HL-60/S4 treated with phorbol 12-myristate 13-acetate at 8.2 ng/mL for 4 days and 3 days (cell line): ENCODE data around the gene NT5C.
"Not testable (repeated sequence)": the region's sequence is repeated elsewhere in the genome, so short reads cannot be mapped to it uniquely, and the experiment has no call there.

ENCODE experiments used
- in situ Hi-C: fragments of 300-500 bp; cut with MboI; formaldehyde crosslinking; loops from 2 replicates; pipeline ENCODE4 v1.15.0; 2022; ENCODE audit warnings: low sequenced_read_pairs

NT5C gene

DNA sequence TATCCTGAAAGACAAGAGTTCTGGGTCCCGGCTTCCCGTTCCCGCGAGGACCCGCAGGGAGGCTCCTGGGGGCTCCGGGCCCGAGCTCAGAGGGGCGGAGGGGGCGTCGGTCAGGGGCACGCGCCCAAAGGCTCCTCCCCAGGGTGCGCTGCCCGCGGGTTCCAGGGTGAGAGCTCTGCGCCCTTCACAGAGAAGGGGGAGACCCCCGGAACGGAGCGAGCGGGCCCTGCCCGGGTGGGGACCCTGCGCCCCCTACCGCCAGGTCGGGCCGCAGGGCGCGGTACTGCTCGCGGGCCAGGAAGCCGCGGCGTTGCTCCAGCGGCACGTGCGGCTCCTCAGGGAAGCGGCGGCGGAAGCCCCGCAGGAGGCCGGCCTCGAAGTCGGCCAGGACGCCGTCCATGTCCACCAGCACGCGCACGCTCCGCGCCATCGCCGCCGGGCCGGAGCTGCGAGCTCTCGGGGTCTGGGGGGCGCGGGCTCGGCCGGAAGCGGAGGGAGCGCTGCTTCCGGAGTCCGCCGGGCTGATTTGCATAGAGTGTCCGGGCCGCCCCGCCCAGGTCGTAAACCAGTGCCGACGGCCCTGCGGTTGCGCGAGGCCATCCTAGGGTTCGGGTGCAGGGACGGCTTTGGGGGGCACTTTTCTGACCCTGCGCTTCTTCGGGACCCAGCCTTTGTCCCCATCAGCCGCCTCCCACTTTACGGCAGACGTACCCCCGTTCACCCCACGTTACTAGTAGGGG, at the start of gene NT5C:
TSS of gene NT5C (minus strand) at position 465 of the 740 bp plus-strand sequence. CDS start at position 430, 35 bp downstream.
- in situ Hi-C loops, result no loop called here

DNA sequence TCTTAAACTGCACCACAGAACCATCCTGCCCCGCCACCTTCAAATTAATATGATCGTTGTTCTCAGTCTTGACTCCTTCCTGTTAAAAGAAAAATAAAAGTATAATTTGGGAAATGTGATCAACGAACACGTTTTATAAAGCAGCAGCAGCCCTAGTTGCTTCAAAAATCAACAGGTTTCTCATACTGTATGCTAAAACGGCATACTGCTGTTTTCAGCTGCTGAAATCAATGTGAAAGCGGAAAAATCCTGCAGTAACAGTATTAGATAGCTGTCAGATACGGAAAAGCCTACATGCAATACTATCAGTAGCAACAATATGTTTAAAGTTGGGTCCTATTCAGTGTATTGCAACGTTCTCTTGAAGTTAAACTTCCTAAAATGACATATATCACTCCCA, 49.6 kb upstream of the NT5C start:
- in situ Hi-C loops, result no loop called here

DNA sequence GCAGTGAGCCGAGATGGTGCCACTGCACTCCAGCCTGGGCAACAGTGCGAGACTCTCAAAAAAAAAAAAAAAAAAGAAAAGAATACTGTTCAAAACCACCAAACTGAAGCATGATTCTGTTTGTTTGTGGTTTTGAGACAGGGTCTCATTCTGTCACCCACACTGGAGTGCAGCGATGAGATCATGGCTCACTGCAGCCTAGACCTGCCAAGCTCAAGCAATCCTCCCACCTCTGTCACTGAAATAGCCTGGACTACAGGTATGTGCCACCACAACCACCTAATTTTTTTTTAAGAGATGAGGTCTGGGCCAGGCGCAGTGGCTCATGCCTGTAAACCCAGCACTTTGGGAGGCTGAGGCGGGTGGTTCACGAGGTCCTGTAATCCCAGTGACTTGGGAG, 46.9 kb upstream of the NT5C start:
- in situ Hi-C loops, result no loop called here

DNA sequence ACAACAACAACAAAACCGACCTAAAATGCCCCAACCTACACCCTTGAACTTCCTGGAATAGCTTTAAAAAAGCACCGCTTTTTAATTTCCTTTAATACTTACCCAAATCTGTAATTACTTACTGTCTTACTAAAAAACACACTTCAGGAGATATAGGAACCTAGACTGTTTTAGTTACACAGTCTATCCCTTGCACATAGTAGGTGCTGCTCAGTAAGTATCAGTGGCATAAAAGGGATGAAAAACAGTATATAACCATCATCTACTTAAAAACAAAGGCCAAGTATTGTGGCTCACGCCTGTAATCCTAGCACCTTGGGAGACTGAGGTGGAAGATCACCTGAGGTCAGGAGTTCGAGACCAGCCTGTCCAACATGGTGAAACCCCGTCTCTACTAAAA, 45.1 kb upstream of the NT5C start:
- in situ Hi-C loops, result no loop called here

DNA sequence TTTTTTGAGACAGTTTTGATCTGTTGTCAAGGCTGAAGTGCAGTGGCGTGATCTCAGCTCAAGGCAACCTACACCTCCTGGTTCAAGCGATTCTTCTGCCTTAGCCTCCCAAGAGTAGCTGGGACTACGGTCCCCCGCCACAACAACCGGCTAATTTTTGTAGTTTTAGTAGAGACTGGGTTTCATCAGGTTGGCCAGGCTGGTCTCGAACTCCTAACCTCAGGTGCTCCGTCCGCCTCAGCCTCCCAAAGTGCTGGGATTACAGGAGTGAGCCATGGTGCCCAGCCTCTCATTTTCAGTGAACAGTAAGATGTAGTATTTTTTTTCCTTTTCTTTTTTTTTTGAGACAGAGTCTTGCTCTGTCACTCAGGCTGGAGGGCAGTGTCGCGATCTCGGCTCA, 43.5 kb upstream of the NT5C start:
- in situ Hi-C loops, result no loop called here

DNA sequence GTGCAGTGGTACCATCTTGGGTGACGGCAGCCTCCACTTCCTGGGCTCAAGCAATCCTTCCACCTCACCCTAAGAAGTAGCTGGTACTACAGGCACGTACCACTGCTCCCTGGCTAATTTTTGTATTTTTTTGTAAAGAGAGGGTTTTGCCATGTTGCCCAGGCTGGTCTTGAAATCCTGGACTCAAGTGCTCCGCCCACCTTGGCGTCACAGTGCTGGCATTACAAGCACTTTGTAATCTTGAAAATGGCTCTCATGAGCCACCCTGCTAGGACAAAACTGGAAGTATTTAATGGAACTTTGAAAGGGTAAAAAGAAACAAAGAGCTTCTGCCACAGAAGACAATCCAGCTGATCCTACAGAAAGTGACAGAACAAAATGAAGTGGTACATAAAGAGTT, 42.0 kb upstream of the NT5C start:
- in situ Hi-C loops, result no loop called here

DNA sequence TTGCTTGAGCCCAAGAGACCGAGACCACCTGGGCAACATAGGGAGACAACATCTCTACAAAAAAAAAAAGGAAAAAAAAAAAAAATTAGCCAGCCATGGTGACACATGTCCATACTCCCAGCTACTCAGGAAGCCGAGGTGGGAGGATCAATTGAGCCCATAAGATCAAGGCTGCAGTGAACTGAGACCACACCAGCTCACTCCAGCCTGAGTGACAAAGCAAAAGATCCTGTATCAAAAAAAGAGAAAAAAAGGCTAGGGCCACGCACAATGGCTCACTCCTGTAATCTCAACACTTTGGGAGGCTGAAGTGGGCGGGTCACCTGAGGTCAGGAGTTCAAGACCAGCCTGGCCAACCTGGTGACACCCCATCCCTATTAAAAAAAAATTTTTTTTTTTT, 37.5 kb upstream of the NT5C start:
- in situ Hi-C loops, result no loop called here

DNA sequence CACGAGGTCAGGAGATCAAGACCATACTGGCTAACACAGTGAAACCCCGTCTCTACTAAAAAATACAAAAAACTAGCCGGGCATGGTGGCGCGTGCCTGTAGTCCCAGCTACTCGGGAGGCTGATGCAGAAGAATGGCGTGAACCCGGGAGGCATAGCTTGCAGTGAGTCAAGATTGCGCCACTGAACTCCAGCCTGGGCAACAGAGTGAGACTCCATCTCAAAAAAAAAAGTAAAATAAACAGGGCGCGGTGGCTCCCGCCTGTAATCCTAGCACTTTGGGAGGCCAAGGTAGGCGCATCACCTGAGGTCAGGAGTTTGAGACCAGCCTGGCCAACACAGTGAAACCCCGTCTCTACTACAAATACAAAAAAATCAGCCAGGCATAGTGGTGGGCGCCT, 33.1 kb upstream of the NT5C start:
- in situ Hi-C loops, result not testable (repeated sequence)

DNA sequence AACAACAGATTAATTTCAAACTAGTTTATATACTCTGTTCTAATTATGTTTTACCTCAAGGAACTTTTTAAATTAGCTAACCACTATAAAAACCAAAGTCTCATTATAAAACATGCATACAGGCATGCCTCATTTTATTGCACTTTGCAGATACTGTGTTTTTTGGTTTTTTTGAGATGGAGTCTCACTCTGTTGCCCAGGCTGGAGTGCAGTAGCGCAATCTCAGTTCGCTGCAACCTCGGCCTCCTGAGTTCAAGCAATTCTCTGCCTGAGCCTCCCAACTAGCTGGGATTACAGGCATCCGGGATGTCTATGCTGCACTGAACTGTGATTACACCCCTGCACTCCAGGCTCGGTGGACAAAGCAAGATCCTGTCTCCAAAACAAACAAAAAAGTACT, 31.5 kb upstream of the NT5C start:
- in situ Hi-C loops, result no loop called here

DNA sequence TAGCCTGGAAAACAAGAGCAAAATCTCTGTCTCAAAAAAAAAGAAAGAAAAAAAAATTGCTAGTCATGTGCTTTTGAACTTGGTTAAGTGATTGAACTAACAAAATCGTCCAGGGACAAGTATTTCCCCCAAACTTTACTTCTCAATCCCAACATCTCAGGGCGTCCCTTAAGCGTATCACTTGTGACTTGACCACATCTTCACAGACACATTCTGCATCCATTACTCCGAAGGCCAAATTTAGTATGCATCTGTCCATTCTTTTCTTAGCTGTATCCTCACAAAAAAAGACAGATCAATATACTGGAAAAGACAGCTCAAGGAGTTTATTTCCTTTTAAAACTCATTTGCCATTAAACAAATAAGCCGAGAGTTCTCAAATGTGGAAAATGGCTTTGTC, 28.7 kb upstream of the NT5C start:
- in situ Hi-C loops, result no loop called here

DNA sequence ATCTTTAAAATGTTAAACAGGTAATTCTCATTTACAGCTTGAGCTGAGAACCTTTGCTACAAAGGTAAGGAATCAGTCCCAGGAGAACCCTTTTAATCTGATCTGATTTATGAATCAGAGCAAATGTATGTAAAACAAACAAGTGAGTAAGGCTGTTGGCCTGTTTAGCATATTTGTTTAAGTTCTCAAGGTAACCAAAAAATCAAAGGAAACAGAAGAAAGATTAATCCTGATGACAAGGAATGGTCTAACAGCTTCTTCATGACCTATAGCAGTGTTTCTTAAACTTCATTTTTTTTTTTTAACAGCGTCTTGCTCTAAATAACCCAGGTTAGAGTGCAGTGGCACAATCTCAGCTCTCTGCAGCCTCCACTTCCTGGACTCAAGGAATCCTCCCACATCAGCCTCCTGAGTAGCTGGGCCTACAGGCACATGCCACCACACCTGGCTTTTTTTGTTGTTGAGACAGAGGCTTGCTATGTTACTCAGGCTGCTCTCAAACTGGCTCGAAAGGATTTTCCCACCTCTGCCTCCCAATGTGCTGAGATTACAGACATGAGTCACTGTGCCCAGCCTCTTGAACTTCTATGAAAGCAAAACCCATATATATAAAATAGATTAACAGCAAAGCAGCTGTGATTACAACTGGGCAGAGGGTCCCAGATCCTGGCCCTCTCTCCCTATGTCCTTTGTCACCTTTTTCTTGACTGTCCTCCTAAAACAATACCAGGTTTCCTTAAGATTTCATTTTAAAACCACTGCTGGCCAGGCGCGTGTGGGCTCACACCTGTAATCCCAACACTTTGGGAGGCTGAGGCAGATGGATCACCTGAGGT, 27.9 kb upstream of the NT5C start:
- in situ Hi-C loops, result no loop called here

DNA sequence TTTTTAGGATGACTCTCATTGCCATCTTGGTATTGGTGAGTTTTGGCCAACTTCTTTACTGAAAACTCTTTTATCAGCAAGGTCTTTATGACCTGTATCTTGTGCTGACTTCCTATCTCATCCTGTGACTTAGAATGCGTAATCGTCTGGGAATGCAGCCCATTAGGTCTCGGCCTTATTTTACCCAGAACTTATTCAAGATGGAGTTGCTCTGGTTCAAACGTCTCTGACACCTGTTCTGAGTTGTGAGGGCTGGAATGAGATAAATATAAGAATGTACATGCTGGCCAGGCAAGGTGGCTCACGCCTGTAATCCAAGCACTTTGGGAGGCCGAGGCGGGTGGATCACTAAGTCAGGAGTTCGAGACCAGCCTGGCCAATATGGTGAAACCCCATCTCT, 26.9 kb upstream of the NT5C start:
- in situ Hi-C loops, result not testable (repeated sequence)

DNA sequence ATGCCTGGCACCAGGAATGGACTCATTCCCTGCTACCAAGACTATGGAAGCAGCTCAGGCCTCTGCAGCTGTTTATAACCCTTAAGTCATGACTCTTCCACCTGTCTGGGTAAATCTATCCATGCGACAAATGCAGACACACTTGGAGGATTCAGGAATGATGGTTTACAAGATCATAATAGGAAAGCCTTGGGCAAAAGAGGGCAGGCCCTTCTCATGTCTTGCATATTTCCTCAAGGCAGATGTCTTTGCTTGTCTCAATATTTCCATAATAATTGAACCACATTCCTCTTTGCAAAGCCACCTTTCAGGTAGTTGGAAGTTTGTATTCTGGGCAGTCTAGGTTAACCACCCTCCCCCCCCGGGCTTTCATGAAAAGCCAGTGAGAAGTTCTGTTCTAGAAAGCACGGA, 23.7 kb upstream of the NT5C start:
- in situ Hi-C loops, result no loop called here

DNA sequence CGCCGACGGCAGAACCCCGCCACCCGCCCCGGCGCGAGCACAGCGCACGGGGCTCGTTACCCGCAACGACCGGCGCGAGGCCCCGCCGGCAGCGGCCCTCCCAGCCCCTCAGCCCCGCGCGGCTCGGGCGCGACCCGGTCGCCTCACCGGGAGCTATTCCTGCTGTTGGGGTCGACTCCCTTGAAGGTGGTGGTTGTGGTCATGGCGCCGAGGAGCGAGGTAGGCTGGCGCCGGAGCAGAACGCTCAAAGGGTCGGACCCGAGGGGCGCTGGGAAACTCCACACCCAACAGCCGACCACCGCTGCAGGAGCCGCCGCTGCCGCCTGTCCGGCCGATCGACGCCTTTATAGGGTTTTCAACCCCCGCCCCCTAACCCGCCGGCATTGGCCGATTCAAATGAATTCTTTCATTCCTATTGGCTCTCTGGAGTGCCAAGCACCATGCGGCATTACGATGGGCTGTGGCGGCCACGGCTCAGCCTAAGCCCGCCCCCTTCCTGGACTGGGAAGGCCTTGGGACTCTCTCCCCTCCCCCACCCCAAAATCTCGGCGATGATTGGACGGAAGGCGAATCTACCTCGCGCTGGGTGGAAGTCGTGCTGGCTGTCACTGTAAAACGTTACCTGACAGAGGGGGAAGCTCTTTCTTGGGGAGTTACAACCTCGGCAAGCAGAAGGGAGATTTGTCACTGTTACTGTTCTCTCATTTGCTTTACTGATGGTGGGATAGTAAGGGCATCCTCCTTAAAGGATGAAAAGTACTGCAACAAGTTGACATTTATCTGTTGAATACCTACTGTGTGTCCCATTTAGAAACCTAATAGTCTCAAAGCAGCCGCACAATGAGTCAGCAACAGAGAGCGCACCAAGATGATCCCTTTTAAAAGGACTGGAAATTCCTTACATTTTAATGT, 22.9 kb upstream of the NT5C start, which contains the start of gene JPT1:
TSS of gene JPT1 (minus strand) at position 318 of the 912 bp plus-strand sequence. CDS start at position 203, 115 bp downstream.
- in situ Hi-C loops, result no loop called here

DNA sequence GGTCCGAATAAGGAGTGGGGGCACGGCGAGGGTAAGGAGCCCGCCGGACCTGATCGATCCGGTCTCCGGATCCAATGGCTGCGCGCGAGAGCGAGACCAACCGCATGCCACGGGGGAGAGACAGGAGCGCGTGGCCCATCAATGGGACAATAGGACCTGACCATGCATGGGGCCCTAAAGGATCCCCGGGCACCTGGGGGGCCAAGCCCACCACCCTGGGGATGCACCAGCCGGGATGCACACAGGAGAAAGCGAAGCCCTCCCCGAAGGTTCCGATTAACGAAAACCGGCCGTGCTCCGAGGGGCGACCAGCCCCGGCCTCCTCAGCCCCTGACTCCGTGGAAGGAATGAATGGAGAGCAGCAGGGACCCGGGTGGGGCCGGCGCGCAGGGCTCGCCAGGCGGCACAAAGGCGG, 22.2 kb upstream of the NT5C start:
- in situ Hi-C loops, result no loop called here

DNA sequence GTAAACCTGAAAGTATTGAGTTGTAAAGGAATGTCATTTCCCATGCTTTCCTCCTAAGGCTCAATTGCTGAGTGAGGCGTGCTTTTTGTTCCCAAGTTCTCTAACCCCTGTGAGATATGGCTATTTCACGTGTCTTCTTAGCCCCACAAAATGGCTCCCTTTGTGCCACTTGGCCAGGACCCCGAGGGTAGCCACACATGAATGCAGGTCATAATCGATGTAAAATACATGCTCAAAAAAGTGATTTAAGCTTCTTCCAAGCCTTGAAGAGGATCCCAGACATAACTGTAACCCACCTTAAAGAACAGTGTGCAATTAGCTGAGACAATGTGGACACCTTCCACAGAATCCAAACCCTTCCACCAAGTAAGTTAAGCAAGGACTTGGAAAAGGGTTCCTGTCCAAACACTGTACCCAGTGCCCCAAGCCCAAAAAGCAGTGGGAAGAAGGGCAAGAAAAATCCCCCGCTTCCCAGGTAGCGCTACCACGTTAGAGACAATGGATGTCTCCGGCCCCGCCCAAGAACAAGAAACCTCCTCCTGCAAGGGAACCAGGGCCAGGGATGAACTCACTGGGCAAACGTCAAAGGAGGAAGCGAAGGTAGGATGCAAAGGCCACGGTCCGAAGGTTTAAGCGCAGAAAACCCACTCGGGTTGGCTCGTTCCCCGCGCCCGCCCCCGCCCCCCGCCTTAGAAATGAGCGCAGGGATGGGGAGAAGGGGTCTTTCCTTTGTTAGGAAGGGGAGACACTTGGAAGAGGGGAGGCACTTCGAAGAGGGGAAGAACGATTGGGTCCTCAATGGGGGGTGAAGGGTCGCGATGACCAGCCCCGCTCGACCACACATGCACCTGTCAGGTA, 21.6 kb upstream of the NT5C start:
- in situ Hi-C loops, result no loop called here

DNA sequence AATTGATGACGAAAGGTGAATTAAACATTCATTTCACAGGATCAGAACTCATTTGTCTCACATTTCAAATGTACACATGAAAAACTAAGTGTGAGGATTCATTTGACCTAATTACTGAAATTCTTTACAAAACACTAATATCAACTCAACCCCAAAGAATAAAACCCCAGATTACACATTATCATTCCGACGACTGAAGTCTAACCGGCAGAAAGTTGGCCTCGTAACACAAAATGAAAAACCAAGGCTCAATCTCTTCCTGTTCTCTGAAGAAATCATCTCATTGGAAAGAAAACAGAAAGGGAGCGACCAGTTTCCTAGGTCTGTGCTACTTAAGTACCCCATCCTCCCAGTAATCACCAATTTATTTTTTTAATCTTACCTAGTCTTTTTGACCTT, 21.0 kb upstream of the NT5C start:
- in situ Hi-C loops, result no loop called here

DNA sequence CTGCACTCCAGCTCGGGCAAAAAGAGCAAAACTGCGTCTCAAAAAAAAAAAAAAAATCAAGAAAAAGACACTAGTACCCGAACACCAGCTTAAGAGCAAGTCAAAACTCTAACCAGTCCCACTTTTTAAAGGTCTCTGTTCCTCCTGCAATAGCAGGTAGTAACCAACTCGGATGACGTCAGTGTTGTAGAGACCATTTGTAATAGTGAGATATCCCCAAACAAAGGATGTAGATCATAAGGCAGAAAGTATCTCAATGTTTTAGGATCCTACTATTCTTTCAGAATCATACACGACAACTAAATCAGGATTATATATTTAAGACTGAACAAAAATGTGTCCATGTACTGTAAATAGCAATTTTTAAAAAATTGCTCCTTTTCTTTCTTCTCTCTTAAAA, 20.4 kb upstream of the NT5C start:
- in situ Hi-C loops, result no loop called here

DNA sequence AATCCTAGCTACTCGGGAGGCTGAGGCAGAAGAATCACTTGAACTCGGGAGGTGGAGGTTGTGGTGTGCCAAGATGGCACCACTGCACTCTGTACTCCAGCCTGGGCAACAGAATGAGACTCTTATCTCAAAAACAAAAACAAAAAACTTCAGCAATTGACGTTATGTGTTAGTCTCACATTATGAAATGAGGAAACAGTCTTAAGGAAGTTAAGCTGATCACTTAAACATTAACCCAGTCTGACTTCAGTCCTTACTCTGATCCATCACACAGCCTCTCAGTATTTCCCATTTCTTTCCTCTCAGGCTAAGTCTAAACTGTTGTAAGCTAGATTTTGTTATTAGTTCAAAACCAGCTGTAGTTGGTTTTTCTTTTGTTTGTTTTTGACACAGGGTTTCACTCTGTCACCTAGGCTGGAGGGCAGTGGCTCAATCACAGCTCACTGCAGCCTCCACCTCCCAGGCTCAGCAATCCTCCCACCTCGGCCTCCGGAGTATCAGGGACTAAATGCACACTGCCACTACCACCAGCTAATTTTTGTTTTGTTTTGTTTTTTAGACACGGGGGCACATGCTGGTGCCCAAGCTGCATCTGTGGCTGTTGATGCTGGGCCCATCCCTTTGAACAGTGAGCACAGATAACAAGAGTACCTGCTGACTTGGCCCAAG, 16.5 kb upstream of the NT5C start:
- in situ Hi-C loops, result no loop called here

DNA sequence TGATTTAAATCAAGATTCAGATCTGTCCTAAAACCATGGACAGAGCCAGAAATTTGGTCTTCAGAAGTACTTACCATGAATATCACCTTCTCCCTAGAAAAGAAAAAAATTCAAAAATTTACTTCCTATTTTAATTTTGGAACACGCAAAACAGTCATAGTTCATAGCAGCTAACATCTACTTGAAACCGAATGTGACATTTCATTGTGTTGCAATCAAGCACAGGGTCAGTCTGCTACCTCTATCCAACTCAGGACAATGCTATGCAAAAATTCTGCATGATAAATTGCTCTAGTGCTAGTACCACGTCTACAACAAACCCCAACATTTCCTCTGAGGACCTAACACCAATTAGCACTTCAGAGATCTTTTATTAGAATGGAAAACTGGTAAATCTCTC, 15.1 kb upstream of the NT5C start:
- in situ Hi-C loops, result no loop called here
